Measurements from ENCODE around the gene PTGDR. TPM values are rescaled to one million over a fixed set of nuclear protein-coding genes. Genes with fewer than 3 reads are reported as not detected.

The PTGDR gene
- total and polyA plus RNA-seq, 10 of the 15 experiments (the other 5 are each of a cell fraction or from before 2014, with no cell fraction given), result not detected

DNA sequence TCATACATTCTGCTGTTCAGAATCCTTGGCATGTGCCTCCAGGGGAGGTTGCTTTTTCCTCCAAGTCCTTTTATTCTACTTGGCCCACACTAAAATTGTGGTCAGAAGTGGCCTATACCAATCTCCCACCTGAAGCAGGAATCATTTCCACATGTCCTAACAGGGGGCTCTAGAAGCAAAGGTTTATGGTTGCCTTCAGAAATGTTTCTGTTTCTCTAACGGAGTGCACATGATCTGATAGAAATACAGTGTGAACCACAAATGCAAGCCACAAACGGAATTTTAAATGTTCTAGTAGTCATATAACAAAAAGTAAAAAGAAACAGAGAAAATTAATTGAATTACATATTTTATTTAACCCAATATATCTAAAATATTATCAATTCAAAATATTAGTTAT lies 50.6 kb downstream of the PTGDR start (continued):
- no peak for TF ChIP-seq KAT2A (conservative IDR thresholded peaks at IDR 0.05; ENCODE audit: control insufficient read depth, low read depth, low read length)

DNA sequence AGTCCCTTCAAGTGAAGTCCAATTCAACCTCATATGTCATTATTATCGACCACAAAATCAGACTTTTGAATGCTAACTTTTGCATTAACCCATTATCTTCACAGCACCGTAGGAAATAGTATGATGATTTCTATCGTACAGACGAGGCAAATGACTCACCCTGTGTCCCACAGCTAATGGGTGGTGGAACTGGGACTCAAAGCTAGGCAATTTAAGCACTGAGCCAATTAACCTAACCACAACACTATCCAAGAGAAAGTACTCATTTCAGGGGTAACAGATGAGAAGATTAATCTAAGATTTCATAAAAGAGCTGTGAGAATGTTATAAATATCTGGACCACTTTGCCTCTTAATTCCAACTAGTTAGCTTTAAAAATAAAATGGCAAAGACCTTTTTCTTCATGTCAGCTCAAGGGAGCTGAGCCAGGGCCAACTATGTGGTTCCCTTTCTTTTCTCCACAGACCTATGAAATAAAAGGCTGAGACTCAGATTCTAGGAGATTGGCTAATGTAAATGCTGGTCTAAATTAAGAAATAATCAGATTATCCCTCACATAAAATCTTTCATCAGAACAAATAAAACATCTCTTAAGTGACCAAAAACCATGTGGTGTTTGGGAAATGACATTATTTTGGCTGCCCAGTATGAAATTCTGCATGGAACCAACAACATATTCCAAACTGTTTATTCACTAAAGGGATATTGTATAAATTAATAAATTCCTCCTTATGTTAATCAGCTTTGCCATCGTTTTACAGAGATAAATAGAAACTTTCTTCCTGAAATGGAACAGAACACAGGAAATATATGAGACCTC lies 51.5 kb downstream of the PTGDR start:
- TF ChIP-seq SREBF2 (IDR thresholded peaks at IDR 0.05; ENCODE audit: low read length), result no peak
- TF ChIP-seq ZNF24 (IDR thresholded peaks at IDR 0.05), result no peak
- no peak for TF ChIP-seq CHD4 (IDR thresholded peaks at IDR 0.05)
- no peak for TF ChIP-seq BMI1 (IDR thresholded peaks at IDR 0.05; ENCODE audit: borderline replicate concordance)
- no peak for TF ChIP-seq STAT3 (IDR thresholded peaks at IDR 0.05; ENCODE audit: low read depth, low read length)
- TF ChIP-seq ZNF384 (IDR thresholded peaks at IDR 0.05; ENCODE audit: borderline replicate concordance, low read depth, low read length), result no peak
- no peak for TF ChIP-seq EZH2 (IDR thresholded peaks at IDR 0.05; ENCODE audit: borderline replicate concordance, control insufficient read depth, low read depth, low read length)
- TF ChIP-seq YY1 (IDR thresholded peaks at IDR 0.05; ENCODE audit: low read depth, low read length), result no peak
- no peak for TF ChIP-seq ZSCAN29 (IDR thresholded peaks at IDR 0.05)
- no peak for TF ChIP-seq WRNIP1 (IDR thresholded peaks at IDR 0.05; ENCODE audit: borderline replicate concordance, low read depth, low read length)
- TF ChIP-seq, protein P1, sequence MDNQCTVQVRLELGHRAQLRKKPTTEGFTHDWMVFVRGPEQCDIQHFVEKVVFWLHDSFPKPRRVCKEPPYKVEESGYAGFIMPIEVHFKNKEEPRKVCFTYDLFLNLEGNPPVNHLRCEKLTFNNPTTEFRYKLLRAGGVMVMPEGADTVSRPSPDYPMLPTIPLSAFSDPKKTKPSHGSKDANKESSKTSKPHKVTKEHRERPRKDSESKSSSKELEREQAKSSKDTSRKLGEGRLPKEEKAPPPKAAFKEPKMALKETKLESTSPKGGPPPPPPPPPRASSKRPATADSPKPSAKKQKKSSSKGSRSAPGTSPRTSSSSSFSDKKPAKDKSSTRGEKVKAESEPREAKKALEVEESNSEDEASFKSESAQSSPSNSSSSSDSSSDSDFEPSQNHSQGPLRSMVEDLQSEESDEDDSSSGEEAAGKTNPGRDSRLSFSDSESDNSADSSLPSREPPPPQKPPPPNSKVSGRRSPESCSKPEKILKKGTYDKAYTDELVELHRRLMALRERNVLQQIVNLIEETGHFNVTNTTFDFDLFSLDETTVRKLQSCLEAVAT (IDR thresholded peaks at IDR 0.05), result no peak
- no peak for TF ChIP-seq YBX1 (IDR thresholded peaks at IDR 0.05)
- TF ChIP-seq, protein P2, sequence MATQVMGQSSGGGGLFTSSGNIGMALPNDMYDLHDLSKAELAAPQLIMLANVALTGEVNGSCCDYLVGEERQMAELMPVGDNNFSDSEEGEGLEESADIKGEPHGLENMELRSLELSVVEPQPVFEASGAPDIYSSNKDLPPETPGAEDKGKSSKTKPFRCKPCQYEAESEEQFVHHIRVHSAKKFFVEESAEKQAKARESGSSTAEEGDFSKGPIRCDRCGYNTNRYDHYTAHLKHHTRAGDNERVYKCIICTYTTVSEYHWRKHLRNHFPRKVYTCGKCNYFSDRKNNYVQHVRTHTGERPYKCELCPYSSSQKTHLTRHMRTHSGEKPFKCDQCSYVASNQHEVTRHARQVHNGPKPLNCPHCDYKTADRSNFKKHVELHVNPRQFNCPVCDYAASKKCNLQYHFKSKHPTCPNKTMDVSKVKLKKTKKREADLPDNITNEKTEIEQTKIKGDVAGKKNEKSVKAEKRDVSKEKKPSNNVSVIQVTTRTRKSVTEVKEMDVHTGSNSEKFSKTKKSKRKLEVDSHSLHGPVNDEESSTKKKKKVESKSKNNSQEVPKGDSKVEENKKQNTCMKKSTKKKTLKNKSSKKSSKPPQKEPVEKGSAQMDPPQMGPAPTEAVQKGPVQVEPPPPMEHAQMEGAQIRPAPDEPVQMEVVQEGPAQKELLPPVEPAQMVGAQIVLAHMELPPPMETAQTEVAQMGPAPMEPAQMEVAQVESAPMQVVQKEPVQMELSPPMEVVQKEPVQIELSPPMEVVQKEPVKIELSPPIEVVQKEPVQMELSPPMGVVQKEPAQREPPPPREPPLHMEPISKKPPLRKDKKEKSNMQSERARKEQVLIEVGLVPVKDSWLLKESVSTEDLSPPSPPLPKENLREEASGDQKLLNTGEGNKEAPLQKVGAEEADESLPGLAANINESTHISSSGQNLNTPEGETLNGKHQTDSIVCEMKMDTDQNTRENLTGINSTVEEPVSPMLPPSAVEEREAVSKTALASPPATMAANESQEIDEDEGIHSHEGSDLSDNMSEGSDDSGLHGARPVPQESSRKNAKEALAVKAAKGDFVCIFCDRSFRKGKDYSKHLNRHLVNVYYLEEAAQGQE (IDR thresholded peaks at IDR 0.05; ENCODE audit: low read depth, low read length), result no peak
- no peak for TF ChIP-seq TCF7 (IDR thresholded peaks at IDR 0.05; ENCODE audit: borderline replicate concordance)
- Histone ChIP-seq H2AFZ (ENCODE audit: control insufficient read depth, low read depth, low read length) (no peak overlapping the region), H3K9me3 (replicated peaks; ENCODE audit: control insufficient read depth, insufficient read depth, low read length) (peaks cover 5% of the 10 kb centered on the region), H3K4me1 (ENCODE audit: control insufficient read depth, insufficient read depth, low read length) (peaks cover 11% of the 10 kb centered on the region; the same call in 1 of the 2 replicates), H4K20me1 (ENCODE audit: control insufficient read depth, insufficient read depth) (no peaks in the 10 kb centered on the region), H3K9ac (ENCODE audit: control insufficient read depth, insufficient read depth, low read length) (no peak overlapping the region), H3K4me2 (ENCODE audit: control insufficient read depth, insufficient read depth) (no peak overlapping the region), H3K27ac (ENCODE audit: control insufficient read depth, insufficient read depth) (no peak overlapping the region), H3K4me3 (no peak overlapping the region), H3K79me2 (ENCODE audit: control insufficient read depth, insufficient read depth, low read length) (no peaks in the 10 kb centered on the region), H3K27me3 (replicated peaks in 1 of 2; ENCODE audit: control insufficient read depth in 2 of 2, insufficient read depth in 2 of 2, low read length in 1 of 2) (peaks cover 11 to 16% of the 10 kb centered on the region in 2 experiments), H3K36me3 (ENCODE audit: control insufficient read depth in 2 of 2, insufficient read depth in 2 of 2, low read length in 1 of 2) (no peaks in the 10 kb centered on the region)
- FAIRE-seq (no peak), ATAC-seq (no peak), DNase-seq (ENCODE audit: low read depth, low spot score) (no peak)
- ChIA-PET RAD21 (ENCODE audit: unreplicated experiment) (interaction anchor here (1.9 kb wide), 1 partner anchor 19 kb away, joined by 4 read pairs; no protein-coding TSS in a partner anchor), CTCF (no interaction called here), POLR2A (no interaction called here), SMC1A (ENCODE audit: uncharacterized antibody, unreplicated experiment) (interaction anchor here (1.2 kb wide), 1 partner anchor 10 kb away, joined by 3 read pairs; no protein-coding TSS in a partner anchor)
- intact Hi-C loops (cut with micrococcal nuclease; ENCODE audit: unreplicated experiment) (no loop called here), in situ Hi-C loops (cut with MboI) (no loop called here)
- 15% methylated on average over 5 of the region's 5 CpGs for WGBS (ENCODE audit: insufficient coverage, insufficient replicate concordance, low lambda C conversion rate, missing lambda C conversion rate)
- no TSS peak for BruUV-seq (replicated peaks)
